Nasal cavity respiratory epithelium epithelial cell of viscerocranial mucosa (primary cell): Measurements from ENCODE around the gene ZNRF1. TPM values are rescaled to one million over a fixed set of nuclear protein-coding genes. Genes with fewer than 3 reads are reported as not detected.

Source experiments
- total RNA-seq: library from RNA; depleted of rRNA; stranded (reverse); fragments of >200 nt; gene quantifications from 2 replicates; pipeline ENCODE4 v1.2.3, GENCODE V29; 2014

Gene ZNRF1
- 14.7 and 16.9 TPM in 2 replicates for total RNA-seq

GRCh38 chr16:74998481-74999218 is at the start of gene ZNRF1:
TSS of gene ZNRF1 (plus strand) at chr16:74999024. CDS start at chr16:74999672, 648 bp downstream.

DNA sequence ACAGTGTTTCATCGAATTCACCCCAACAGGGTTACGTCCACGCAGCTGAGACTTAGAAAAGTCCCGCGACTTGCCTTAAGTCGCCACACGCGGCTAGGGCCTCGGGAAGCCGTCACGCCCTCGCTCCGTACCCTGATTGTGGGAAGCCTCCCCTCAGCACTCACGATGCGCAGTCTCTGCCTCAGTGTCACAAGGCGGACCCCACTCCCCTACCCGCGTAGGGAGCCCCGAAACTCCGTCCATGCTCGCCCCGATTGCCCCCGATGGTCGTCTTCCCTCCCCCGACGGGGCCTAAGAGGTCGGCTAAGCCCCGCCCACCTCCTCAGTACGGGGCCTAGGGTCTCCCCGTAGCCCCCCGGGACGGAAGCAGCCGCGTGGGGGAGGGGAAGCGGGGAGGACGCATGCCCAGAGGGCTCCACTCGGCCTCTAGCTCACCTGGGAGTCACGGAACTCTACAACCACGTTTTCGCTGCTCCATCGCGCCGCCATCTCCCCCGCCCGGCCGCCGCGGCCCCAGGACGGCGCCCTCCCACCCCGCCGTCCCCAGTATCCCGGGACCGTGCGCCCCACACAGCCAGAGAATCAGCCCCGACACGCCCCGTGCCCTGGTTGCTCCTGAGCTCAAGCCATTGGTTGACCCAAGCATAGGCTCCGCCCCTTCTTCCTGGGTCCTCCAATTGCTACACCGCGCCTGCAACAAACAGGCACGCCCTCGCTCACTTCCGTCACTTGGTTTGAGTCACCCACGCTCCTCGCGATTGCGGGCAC is 14.1 kb upstream of the ZNRF1 start, which contains the start of gene WDR59:
Gene WDR59 (minus strand): TSS at position 595 of the 768 bp plus-strand sequence. CDS start 106 bp downstream, at position 489.

GRCh38 chr16:75116081-75116910 is 117.5 kb downstream of the ZNRF1 start, which contains the start of gene LDHD:
TSS of gene LDHD (minus strand) at chr16:75116780. CDS start at chr16:75116720, 60 bp downstream.

DNA sequence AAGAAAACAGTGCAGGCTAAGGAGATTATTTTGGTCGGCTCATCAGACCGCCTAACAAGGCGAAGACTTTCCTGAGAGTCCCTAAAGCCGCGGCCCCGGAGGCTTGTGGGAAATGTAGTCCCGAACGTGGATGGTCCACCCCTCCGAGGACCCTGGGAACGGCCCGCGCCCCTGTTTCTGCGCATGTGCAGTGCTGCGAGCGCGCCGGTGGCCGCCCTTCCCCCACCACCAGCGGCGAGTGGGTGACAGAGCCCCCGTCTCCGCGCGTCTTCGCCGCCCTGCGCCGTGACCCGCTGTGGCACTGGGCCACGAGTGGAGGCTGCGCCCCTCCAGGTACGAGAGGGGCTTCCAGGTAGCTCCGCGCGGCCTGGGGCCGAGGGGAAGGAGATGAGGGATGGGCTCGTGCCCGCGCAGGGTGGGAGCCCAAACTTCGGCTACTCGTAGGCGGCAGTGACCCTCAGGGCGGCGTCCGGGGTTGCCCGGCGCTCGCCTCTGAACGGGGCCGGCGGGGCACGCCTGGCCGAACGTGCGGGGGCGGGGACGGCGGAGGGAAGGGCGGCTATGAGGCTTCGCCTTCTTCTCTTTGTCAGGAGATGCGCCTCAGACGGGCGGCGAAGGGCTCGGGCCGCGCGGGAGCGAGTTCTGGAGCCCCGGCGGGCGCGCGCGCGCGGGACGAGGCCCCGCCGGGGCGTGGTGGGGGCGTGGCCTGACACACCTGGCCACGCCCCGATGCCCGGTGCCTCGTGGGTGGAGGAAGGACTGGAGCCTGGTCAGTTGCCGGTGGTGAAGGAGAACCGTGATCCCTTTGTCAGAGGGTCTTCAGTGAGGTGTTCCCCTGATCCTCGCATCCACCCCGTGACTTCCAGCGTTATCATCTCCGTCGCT is 149.7 kb downstream of the ZNRF1 start, which contains the start of gene ZFP1:
Gene ZFP1 (plus strand): TSS at position 214 of the 885 bp plus-strand sequence. CDS start 4,428 bp downstream, outside the sequence.

Other genes with a start within 250 kb of the ZNRF1 start
- gene FA2H, start 224.2 kb upstream of the ZNRF1 start, total RNA-seq = 0.85 and 2.4 TPM in 2 replicates
- gene WDR59, start 13.9 kb upstream of the ZNRF1 start, total RNA-seq = 12.6 and 21.1 TPM in 2 replicates
- 0.68 and 2.8 TPM in 2 replicates for gene LDHD, start 117.8 kb downstream of the ZNRF1 start, total RNA-seq
- gene ZFP1, start 149.5 kb downstream of the ZNRF1 start, total RNA-seq = 8.5 and 11.2 TPM in 2 replicates
- gene CTRB2, start 208.1 kb downstream of the ZNRF1 start, total RNA-seq = not detected in 2 replicates
- gene CTRB1, start 220.0 kb downstream of the ZNRF1 start, total RNA-seq = not detected in 2 replicates